HCEC 1CT (cell line): ENCODE results near the gene ATP8A1.

ENCODE experiments used
- DNase-seq: peaks from one replicate; pipeline ENCODE4 v3.0.0-alpha.2; 2017

The ATP8A1 gene

DNA sequence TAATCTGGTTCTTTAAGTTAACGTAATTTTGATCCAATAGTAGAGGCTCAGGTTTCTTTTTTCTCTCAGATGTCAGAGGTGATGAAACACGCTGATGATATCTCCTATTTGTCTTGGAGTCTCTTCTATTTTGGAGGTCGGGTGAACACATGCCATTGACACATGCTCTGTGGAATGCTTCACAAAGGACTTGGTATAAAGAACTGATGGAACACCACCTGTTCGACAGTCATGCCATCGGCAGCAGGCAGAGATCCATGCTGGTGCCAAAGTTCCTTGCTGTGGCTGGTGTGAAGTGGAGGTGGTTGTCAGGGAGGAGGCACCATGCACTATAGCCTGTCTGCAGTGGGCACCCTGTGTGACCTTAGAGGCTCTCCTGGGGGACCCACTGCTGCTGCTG lies 94.9 kb downstream of the ATP8A1 start:
- DNase-seq, result no peak

GRCh38 chr4:42561031-42561430 lies 95.9 kb downstream of the ATP8A1 start:
- DNase-seq, result no peak

GRCh38 chr4:42560467-42560861 lies 96.4 kb downstream of the ATP8A1 start:
- DNase-seq, result no peak

- no peak for DNase-seq
Observed at GRCh38 chr4:42558156-42558555, 98.7 kb downstream of the ATP8A1 start.

DNA sequence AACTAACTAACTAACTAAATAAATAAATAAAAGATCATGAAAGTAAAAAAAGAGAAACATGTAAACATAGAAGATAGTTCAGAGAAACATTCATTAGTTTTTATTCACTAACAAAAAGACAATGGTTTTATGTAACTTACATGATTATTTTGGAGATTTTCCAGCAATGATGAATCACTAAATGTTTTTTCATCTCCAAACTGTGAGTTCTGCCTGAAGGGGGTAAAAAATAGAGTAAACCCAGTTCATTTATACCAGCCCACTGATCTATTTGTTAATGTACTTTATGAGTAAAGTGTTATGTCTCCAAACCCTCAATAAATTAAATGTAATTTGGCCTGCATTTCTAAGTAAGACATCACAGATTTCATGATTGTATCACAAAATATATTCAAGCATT lies 101.1 kb downstream of the ATP8A1 start:
- no peak for DNase-seq

DNA sequence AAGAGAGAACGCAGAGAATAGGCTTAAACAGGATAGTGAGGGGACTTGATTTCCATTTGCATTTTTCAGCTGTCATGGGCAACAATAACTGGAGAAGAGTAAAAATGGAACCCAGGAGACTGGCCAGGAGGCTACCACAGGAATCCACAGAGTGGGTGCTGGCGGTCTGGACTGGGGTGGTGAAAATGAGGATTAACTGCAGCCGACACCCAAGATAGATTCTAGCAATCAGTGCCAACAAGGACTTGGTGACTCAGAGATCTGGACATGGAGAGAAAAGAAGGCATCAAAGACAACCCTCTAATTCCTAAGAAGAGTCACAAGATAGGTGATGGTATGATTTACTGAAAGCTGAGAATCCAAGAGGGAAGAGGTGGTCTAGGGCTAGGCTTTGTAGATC lies 102.8 kb downstream of the ATP8A1 start:
- DNase-seq, result no peak

DNA sequence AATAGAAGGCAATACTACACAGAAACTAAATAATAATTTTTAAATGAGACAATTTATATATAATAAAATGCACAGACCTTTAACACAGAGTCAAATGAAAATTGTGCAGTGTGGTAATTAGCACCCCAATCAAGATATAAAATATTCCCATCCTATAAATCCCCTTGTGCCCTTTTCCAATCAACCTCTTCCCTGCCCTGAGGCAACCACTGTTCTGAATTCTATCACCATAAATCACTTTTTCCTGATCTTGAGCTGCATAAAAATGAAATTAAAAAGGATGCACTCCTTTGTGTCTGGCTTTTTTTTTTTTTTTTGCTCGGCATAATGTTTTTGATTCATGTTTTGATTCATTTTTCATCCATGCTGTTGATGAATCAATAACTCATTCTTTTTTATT lies 107.0 kb downstream of the ATP8A1 start:
- DNase-seq, result no peak

DNA sequence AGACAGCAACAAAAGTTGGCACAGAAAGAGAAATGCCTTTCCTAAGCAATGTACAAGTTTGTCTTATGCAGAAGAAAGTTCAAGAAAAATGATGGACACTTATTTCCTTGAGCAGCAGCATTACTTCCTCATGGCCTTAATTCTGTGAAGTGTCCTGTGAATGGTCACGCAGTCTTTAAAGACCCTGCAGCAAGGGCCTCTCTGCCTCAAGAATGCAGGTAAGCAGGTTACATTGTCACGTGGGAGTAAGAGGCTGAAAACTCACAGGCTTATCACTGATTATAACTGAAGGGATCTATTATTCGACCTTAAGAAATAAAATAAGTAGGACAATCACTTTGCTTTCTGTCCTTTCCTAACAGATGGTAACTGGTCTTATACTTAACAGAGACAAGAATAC lies 109.1 kb downstream of the ATP8A1 start:
- DNase-seq, result no peak

- no peak for DNase-seq
Observed at GRCh38 chr4:42543762-42544161, 113.1 kb downstream of the ATP8A1 start.

DNA sequence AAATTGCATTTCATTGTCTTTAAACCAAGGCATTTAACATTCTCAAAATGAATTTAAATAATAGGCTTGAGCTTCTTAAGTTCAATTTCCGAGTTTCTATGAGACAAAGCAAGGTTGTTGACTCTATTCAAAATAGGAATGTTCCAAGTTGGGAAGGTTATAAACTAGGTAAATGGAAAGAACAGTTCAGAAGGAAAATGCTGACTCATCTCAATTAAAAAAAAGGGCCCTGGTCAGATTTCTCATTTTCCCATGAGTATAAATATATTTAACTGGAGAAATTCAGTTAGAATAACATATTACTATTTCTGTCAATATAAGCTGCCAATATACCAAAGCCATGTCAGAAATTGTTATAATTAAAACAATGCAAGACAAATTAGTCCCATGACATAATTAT lies 113.8 kb downstream of the ATP8A1 start:
- DNase-seq, result no peak

- no peak for DNase-seq
Observed at GRCh38 chr4:42541647-42542046, 115.3 kb downstream of the ATP8A1 start.

GRCh38 chr4:42533042-42533441 lies 123.9 kb downstream of the ATP8A1 start:
- no peak for DNase-seq

DNA sequence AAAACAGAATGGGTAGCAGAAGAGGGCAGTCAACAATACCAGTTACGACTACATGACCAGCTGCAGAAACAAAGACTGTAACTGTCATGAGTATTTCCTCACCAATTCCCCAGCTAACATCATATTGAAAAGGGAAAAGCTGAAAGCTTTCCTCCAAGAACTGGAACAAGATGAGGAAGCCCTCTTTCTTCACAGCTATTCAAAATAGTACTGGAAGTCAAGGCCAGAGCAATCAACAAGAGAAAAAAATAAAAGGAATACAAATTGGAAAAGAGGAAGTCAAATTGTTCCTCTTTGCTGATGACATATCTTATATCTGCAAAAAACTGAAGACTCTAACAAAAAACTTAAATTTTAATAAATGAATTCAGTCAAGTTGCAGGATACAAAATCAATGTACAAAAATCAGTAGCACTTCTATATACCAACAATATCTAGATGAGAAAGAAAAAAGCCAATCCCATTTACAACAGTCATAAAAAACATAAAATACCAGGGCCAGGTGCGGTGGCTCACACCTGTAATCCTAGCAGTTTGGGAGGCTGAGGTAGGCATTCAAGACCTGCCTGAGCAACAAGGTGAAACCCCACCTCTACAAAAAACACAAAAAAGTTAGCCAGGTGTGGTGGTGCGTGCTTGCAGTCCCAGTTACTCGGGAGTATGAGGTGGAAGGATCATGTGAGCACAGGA lies 125.4 kb downstream of the ATP8A1 start:
- DNase-seq, result no peak

GRCh38 chr4:42523066-42523718 lies 133.7 kb downstream of the ATP8A1 start:
- no peak for DNase-seq

DNA sequence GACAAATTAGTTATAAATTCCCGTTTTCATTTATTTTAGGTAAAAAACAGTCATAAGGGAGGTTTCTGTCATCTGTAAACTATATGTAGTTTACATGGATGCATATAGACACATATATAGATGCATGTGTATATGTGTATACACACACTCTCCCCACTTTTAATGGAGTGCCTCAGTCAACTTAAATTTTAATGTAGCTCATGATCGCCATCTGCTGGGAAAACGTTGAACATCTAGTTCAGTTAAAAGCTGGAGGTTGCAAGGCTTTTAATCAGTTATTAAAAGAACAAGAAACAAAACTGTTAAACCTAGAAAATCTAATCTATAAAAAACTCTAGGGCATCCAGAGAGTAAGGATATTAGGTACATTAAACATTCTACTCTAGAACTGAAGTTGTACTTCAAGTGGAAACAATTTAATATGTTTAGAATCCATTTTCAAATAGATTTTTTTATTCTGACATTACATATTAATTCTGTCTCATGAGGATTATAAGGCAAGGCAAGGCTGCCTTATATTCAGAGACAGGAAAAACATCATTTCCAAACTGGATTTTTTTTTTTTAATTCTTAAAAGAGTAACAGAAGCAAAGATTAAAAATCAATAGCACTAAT lies 137.0 kb downstream of the ATP8A1 start:
- DNase-seq, result no peak

GRCh38 chr4:42515156-42515884 lies 141.6 kb downstream of the ATP8A1 start:
- no peak for DNase-seq

GRCh38 chr4:42513748-42514492 lies 143.0 kb downstream of the ATP8A1 start:
- no peak for DNase-seq

DNA sequence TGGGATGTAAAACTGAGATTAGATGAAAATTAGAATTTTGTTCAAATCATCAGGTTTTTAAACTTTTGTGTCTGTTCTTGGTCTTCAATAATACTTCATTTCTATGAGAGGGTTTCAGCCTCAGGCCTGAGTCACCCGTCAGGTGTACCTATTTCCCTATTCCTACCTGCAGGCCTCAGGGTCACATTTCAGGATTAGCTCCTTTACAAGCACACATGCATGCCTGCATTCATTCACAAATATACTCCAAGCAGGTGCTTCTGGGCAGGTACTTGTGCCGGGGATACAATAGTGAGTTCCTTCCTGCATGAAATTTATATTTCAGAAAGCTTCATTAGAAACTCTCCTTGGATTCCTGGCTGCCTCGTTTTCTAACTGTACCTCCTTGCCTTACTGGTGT lies 144.7 kb downstream of the ATP8A1 start:
- DNase-seq, result no peak

DNA sequence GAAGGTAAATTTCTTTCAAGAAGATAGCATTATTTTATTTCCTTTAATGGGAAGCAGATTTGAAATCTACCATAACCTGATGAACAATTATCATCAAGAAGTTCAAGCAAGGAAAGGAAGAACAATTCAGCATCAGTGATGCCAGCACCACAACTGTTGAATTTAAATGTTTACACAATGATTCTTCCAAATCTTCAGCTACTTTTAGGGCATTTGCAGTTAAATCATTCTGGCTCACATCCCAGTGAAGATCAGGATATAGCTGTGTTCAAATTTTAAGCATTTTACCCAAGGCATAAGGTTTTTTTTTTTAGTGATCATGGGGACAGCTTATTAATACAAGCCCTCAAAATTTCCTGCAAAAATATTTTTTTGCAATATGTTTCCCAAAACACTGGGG lies 146.7 kb downstream of the ATP8A1 start:
- no peak for DNase-seq

DNA sequence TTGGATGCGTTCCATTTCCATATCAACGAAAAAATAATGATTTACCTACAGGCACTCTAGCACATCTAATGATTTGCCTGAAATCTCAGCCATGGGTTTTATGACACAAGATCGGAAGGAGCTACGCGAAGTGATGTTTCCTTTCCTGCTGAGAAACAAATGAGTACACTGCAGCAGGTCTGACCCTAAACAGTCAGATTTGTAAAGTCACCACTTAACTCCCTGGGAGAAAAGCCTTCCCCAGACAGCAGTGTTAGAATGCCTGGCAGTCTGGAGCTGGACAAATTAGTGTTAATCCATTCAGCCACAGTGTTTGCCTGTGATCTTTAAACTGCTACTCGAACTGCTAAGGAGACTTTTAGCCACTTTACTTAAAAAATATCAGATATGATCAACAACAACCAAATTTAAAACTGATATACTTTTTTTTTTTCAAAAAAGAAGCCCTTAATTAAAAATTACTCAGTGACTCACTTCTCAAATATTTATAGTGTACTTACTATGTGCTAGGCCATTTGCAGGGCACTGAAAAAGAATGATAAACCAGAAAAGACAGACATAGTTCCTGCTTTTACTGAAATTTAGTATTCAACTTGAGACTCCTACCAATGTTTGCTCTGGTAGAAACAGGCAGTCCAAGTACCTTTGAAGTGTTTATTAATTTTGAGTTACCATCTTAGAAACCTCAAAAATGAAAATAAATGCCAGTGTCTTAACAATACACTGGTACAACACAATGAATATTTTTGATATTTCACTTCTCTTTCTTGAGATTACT lies 155.1 kb downstream of the ATP8A1 start:
- DNase-seq, result no peak

DNA sequence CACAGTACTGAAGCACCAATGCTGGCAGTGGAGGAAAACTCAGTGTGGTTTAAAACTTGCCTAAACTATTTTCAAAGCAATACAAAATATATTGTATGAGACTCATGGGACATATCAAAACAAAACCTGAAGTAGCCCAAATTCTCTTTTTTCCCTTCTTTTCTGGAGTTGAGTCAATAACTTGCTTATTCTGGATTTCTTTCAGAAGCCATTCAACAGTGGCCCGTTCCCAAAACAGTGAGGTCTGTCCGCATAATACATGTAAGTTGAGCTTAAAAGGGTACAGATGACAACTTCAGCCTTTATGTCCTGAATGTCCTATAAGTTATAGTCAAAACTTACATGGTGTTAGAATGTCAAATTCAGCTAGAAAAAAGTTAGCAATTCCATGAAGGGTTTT lies 158.9 kb downstream of the ATP8A1 start:
- no peak for DNase-seq
